Lower leg skin (tissue), 3 donors: ENCODE data around the gene TMEM200A.

Experiments used
- CTCF ChIP-seq, 3 donors: fragments of 450-650 bp; IDR thresholded peaks; one replicate each; pipeline ENCODE4 v1.5.1; 2016; ENCODE audit warnings: antibody characterized with exemption in 3 of 3, mild to moderate bottlenecking in 3 of 3, moderate library complexity in 2 of 3
- POLR2A ChIP-seq, 2 donors: fragments of 450-650 bp; IDR thresholded peaks; one replicate each; pipeline ENCODE4 v1.6.1; 2016 to 2017; ENCODE audit warnings: antibody characterized with exemption in 2 of 2, mild to moderate bottlenecking in 1 of 2, moderate library complexity in 1 of 2

- TF ChIP-seq CTCF (IDR thresholded peaks at IDR 0.05), result no peak
- TF ChIP-seq POLR2A (IDR thresholded peaks at IDR 0.05), result no peak
These were observed 60.4 kb downstream of the TMEM200A start for GRCh38 chr6:130426066-130426721.
